ENCODE data around the gene MLYCD.

DNA sequence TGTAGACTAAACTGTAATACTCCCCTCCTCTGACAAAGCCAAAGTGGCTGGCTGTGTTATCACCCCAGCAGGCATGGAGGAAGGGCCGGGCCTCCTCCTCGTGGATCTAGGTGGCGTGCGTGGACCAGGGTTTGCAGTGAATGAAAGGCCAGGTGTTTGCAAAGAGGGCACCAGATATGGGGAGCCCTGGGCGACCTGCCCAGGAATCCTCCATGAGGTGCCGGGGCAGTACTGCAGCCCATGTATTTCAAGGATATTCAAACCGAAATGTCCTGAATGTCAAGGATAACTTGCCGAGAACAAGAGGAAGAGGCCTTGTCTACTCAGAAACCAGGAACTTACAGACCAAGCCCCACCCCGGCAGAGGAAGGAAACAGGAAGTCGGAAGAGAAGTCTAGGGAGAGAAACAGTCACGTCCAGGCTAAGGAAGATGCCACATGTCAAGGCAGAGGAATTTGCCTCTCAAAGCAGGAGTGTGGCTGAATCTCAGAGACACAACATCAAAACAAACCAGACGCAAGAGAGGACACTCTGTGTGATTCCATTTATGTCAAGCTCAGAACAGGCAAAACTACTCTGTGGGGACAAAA is 40.4 kb downstream of the MLYCD start:
- TF ChIP-seq, protein P1, sequence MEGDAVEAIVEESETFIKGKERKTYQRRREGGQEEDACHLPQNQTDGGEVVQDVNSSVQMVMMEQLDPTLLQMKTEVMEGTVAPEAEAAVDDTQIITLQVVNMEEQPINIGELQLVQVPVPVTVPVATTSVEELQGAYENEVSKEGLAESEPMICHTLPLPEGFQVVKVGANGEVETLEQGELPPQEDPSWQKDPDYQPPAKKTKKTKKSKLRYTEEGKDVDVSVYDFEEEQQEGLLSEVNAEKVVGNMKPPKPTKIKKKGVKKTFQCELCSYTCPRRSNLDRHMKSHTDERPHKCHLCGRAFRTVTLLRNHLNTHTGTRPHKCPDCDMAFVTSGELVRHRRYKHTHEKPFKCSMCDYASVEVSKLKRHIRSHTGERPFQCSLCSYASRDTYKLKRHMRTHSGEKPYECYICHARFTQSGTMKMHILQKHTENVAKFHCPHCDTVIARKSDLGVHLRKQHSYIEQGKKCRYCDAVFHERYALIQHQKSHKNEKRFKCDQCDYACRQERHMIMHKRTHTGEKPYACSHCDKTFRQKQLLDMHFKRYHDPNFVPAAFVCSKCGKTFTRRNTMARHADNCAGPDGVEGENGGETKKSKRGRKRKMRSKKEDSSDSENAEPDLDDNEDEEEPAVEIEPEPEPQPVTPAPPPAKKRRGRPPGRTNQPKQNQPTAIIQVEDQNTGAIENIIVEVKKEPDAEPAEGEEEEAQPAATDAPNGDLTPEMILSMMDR (IDR thresholded peaks at IDR 0.05; ENCODE audit: low read depth, low read length, poor library complexity, severe bottlenecking) = no peak
- TF ChIP-seq EZH2phosphoT487 (IDR thresholded peaks at IDR 0.05; ENCODE audit: borderline replicate concordance, low read length) = no peak

All from DOHH2 (cell line).